Measurements from ENCODE around the gene NIPA2. TPM values are rescaled to one million over a fixed set of nuclear protein-coding genes. Genes with fewer than 3 reads are reported as not detected.

The NIPA2 gene
- total RNA-seq, 1 experiment from 2014 or later, result 77.9 TPM

DNA sequence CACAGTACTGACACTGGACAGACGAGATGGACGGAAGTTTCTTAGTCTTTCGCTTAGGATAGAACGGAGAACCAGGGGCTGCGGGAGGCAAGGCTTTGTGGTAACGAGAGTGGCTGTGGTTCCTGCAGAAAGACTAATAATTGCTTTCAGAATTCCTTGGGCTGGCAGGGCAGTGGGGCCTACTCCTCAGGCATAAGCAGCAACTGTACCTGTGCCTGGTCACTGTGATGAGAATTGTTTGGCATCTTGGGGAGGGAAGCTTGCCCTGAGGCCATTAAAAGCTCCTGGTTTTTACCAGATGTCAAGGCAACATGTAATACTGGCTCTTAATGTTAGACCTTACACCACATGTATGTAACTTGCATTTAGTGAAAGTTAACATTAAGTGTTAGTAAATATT lies 7.6 kb downstream of the NIPA2 start:
- H3K79me2 ChIP-seq (ENCODE audit: insufficient read depth, low read length), result peaks cover 31% of the 10 kb centered on the region; the same call in 1 of the 2 replicates
- no peak overlapping the region for H3K27ac ChIP-seq (ENCODE audit: insufficient read length, low read depth, low read length)
- H2BK120ac ChIP-seq (ENCODE audit: low read depth, low read length, poor library complexity, severe bottlenecking), result no peak overlapping the region
- H3K9ac ChIP-seq (ENCODE audit: extremely low read depth, insufficient read length, low read length), result no peak overlapping the region
- H4K20me1 ChIP-seq (ENCODE audit: control insufficient read depth, insufficient read depth, insufficient read length), result peaks cover 3% of the 10 kb centered on the region
- WGBS (ENCODE audit: extremely low coverage, insufficient read length, low lambda C conversion rate), result no CpG with 5 or more reads among the region's 6 CpGs
- H3K4ac ChIP-seq (ENCODE audit: low read depth, low read length), result no peak overlapping the region
- H3K9me3 ChIP-seq (ENCODE audit: control insufficient read depth, low read depth, low read length), result no peaks in the 10 kb centered on the region
- H3K27ac Mint-ChIP-seq, result peak overlapping the region in 2 of 3 experiments; percentile 29 to 57; a peak in 2 of 7 replicates
- H3K14ac ChIP-seq (ENCODE audit: insufficient read depth, low read length), result no peak overlapping the region
- H2BK12ac ChIP-seq (ENCODE audit: insufficient read length, low read depth, low read length), result no peak overlapping the region
- no peak overlapping the region for H3K4me2 ChIP-seq (ENCODE audit: insufficient read depth, insufficient read length, low read length)
- H3K79me1 ChIP-seq (ENCODE audit: insufficient read depth, low read depth, low read length, poor library complexity, severe bottlenecking), result peaks cover 21% of the 10 kb centered on the region
- TF ChIP-seq, protein P1, sequence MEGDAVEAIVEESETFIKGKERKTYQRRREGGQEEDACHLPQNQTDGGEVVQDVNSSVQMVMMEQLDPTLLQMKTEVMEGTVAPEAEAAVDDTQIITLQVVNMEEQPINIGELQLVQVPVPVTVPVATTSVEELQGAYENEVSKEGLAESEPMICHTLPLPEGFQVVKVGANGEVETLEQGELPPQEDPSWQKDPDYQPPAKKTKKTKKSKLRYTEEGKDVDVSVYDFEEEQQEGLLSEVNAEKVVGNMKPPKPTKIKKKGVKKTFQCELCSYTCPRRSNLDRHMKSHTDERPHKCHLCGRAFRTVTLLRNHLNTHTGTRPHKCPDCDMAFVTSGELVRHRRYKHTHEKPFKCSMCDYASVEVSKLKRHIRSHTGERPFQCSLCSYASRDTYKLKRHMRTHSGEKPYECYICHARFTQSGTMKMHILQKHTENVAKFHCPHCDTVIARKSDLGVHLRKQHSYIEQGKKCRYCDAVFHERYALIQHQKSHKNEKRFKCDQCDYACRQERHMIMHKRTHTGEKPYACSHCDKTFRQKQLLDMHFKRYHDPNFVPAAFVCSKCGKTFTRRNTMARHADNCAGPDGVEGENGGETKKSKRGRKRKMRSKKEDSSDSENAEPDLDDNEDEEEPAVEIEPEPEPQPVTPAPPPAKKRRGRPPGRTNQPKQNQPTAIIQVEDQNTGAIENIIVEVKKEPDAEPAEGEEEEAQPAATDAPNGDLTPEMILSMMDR (conservative IDR thresholded peaks at IDR 0.05), result no peak
- peaks cover 31 to 61% (median 47%) of the 10 kb centered on the region in 3 experiments; a peak in 6 of 7 replicates for H3K36me3 Mint-ChIP-seq (ENCODE audit: insufficient read depth in 1 of 3, low read depth in 3 of 3)
- H2AK5ac ChIP-seq (ENCODE audit: insufficient read length, low read length), result no peak overlapping the region
- no peak overlapping the region for H3T11ph ChIP-seq (ENCODE audit: low read length)
- H3K9me3 Mint-ChIP-seq, result no peaks in the 10 kb centered on the region
- no peaks in the 10 kb centered on the region for H3K27me3 Mint-ChIP-seq (ENCODE audit: low read depth)
- peaks cover 20 to 25% of the 10 kb centered on the region in 2 experiments for H3K4me1 Mint-ChIP-seq
- H4K5ac ChIP-seq (ENCODE audit: insufficient read length, low read depth, low read length), result no peak overlapping the region
- no peak overlapping the region for H3K23ac ChIP-seq (ENCODE audit: insufficient read length, low read depth, low read length)
- no peak for DNase-seq
- no peak overlapping the region for H2AFZ ChIP-seq (ENCODE audit: low read length)
- peaks cover 3% of the 10 kb centered on the region for H3K4me1 ChIP-seq (ENCODE audit: insufficient read depth, low read length)
- H3K4me3 Mint-ChIP-seq, result no peak overlapping the region; a peak in 1 of 5 replicates
- no peak overlapping the region for H4K91ac ChIP-seq (ENCODE audit: insufficient read length, low read depth, low read length)
- H2BK5ac ChIP-seq (ENCODE audit: insufficient read length, low read length), result no peak overlapping the region
- no peak overlapping the region for H2BK15ac ChIP-seq (ENCODE audit: low read depth, low read length)
- no peak overlapping the region for H3K56ac ChIP-seq (ENCODE audit: insufficient read length, low read depth, low read length)
- no peak overlapping the region for H2BK20ac ChIP-seq (ENCODE audit: low read depth, low read length, poor library complexity, severe bottlenecking)
- no peak overlapping the region for H3K18ac ChIP-seq (ENCODE audit: insufficient read length, low read depth, low read length)
- H4K8ac ChIP-seq (replicated peaks; ENCODE audit: insufficient read length, low read depth, low read length), result no peak overlapping the region
- H3K27me3 ChIP-seq (ENCODE audit: insufficient read depth, low read length), result no peaks in the 10 kb centered on the region
- H3K23me2 ChIP-seq (ENCODE audit: insufficient read length, low read depth, low read length, poor library complexity, severe bottlenecking), result no peaks in the 10 kb centered on the region

All from H9 (cell line).